Stimulated activated CD4-positive, alpha-beta T cell treated with anti-CD3 and anti-CD28 coated beads, Interleukin-4, amount 100 ng/mL, for 1 hour (primary cell): ENCODE measurements around the gene LEFTY2.
"Not testable (repeated sequence)": the region's sequence is repeated elsewhere in the genome, so short reads cannot be mapped to it uniquely, and the experiment has no call there.

Source experiments
- DNase-seq: peaks from one replicate; pipeline ENCODE4 v3.0.0-alpha.2; 2020

LEFTY2 gene

GRCh38 chr1:225950905-225951497 is 10.0 kb upstream of the LEFTY2 start:
- no peak for DNase-seq

GRCh38 chr1:225949041-225949440 is 8.0 kb upstream of the LEFTY2 start:
- DNase-seq: no peak

- DNase-seq: no peak
Measured at GRCh38 chr1:225946803-225947202, 5.8 kb upstream of the LEFTY2 start.

GRCh38 chr1:225946082-225946620 is 5.1 kb upstream of the LEFTY2 start:
- DNase-seq: no peak

DNA sequence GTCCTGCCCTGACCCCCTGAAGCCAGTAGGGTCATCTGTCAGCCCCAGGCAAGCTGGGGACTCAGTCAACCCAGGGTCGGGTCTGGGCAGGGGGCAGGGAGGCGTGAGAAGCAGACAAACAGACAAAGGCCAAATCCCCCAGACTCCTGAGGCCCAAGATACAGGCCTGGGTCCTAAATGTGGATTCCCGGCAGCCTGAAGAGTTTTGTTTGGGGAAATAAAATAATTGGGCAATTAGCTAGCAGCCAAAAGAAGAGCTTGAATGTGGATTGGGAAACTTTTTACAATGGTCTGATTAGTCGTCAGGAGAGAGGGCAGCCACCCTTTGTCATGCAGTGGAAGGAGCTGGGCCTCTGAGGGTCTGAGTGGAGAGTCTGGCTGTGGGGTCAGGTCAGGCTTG is 4.5 kb upstream of the LEFTY2 start:
- DNase-seq: no peak

GRCh38 chr1:225944951-225945350 is 3.9 kb upstream of the LEFTY2 start:
- no peak for DNase-seq

DNA sequence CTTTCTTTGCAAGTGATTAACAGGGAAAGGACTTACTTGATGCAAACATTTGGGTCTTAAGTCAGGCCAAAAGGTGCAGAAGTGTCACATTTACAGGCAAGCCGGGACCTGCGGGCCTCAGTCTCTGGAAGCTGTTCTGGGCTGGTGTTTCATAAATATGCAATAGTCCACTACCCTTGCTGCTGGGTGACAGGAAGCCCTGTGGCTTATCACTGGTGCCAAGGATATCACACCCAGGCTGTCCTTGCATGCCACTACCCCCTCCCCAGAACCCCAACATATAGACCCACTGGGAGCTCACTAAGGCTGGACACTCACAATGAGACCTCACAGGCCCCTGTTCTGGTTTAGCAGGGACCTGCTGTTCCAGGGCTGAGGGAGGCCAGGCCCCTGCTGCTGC is 3.4 kb upstream of the LEFTY2 start:
- no peak for DNase-seq

- DNase-seq: no peak
Measured at GRCh38 chr1:225943582-225943981, 2.6 kb upstream of the LEFTY2 start.

- DNase-seq: no peak
Measured at GRCh38 chr1:225942574-225942973, 1.6 kb upstream of the LEFTY2 start.

DNA sequence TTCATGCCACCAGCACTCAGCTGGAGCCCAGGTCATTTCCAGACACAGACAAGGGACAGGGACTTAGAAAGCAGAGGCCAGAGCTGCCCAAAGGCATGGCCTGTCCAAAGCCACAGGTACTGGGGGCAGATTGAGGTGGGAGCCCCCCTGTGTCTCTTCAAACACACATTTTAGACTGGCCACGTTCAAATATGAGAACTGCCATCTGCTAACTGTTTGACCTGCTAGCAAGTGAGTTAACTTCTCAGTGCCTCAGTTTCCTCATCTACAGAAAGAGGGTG is 862 bp upstream of the LEFTY2 start:
- no peak for DNase-seq

GRCh38 chr1:225940385-225941151 is 452 bp downstream of the LEFTY2 start:
- no peak for DNase-seq

DNA sequence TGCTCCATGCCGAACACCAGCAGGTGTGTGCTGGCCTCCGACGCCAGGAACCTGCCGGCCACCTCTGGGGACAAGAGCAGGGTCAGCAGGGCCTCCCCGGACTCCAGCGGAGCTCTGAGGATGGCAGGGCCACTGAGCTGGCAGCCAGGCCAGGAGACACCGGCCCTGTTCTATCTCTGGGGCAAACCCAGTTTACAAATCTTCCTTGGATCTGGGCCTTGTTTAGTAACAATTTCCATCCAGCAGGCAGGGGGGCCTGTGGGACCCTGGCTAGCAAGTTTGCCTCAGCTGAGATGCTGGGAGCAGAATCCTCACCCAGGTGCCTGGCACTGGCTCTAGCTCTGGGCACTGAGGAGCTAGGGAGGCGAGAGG is 1.1 kb downstream of the LEFTY2 start:
- DNase-seq: not testable (repeated sequence)

- not testable (repeated sequence) for DNase-seq
Measured at GRCh38 chr1:225939097-225939938, 1.7 kb downstream of the LEFTY2 start.

GRCh38 chr1:225937048-225937968 is 3.7 kb downstream of the LEFTY2 start:
- no peak for DNase-seq

DNA sequence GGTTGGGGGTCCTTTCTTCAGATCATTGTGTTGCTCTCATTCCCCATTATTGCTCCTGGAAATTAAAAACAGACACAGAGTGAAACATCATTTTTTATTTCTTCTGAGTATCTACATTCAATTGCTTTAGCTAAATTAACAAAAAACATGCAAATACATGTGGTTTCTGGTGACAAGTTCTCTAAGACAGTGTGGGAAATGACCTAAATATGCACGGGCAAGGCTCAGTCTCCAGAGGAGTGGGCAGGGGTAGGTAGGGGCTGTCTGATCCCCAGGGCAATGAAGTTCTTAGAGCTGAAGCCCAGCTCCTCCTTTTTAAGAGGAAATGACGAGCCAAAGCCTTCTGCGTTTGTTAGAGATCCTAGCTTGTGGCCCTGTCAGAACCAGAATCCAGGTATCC is 4.5 kb downstream of the LEFTY2 start:
- no peak for DNase-seq

- DNase-seq: not testable (repeated sequence)
Measured at GRCh38 chr1:225936086-225936485, 4.9 kb downstream of the LEFTY2 start.

DNA sequence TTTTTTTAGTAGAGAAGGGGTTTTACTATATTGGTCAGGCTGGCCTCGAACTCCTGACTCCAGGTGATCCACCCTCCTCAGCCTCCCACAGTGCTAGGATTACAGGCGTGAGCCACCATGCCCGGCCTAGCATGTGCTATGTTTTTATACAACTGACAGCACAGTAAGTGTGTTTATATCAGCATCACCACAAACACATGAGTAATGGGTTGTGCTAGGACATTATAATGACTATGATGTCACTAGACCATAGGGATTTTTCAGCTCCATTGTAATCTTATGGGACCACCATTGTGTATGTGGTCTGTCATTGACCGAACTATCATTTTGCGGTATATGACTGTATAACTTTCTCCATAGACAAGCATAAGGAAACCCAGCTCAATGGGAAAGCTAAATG is 6.3 kb downstream of the LEFTY2 start:
- no peak for DNase-seq

GRCh38 chr1:225933072-225933471 is 7.9 kb downstream of the LEFTY2 start:
- DNase-seq: no peak

- DNase-seq: no peak
Measured at GRCh38 chr1:225931270-225932136, 9.5 kb downstream of the LEFTY2 start.

DNA sequence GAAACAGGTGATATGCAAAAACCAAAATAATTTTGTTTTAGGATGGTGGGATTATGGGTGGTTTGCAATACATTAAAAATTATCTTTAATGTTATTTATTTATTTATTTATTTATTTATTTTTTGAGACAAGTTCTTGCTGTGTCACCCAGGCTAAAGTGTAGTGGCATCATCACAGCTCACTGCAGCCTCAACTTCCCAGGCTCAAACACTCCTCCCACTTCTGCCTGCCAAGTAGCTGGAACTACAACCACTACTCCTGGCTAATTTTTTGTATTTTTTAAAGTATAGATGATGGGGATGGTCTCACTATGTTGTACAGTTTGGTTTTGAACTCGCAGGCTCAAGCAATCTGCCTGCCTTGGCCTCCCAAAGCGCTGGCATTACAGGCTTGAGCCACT is 10.5 kb downstream of the LEFTY2 start:
- no peak for DNase-seq

DNA sequence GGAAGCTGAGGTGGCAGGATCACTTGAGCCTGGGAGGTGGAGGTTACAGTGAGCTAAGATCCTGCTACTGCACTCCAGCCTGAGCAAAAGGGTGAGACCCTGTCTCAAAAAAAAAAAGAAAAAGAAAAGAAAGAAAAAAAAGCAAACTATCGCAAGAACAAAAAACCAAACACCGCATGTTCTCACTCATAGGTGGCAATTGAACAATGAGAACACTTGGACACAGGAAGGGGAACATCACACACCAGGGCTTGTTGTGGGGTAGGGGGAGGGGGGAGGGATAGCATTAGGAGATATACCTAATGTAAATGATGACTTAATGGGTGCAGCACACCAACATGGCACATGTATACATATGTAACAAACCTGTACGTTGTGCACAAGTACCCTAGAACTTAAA is 11.6 kb downstream of the LEFTY2 start:
- not testable (repeated sequence) for DNase-seq
